GM18907 (cell line): Measurements from ENCODE around the gene GBX2.

Experiments used
- ATAC-seq: cut with Tn5 transposase; IDR thresholded peaks from one replicate; pipeline ENCODE4 v1.9.1; 2021; ENCODE audit warnings: mild to moderate bottlenecking, moderate library complexity; ENCODE audit not compliant: unreplicated experiment

Gene GBX2

GRCh38 chr2:236184701-236185100, 16.5 kb upstream of the GBX2 start:
- ATAC-seq = no peak

GRCh38 chr2:236180831-236181453, 12.8 kb upstream of the GBX2 start:
- no peak for ATAC-seq

- no peak for ATAC-seq
These were observed 12.1 kb upstream of the GBX2 start for GRCh38 chr2:236180076-236180816.

- ATAC-seq = no peak
These were observed 11.3 kb upstream of the GBX2 start for GRCh38 chr2:236179236-236180075.

- no peak for ATAC-seq
These were observed 10.7 kb upstream of the GBX2 start for GRCh38 chr2:236178890-236179235.

GRCh38 chr2:236177967-236178889, 10.0 kb upstream of the GBX2 start:
- no peak for ATAC-seq

- ATAC-seq = no peak
These were observed 9.4 kb upstream of the GBX2 start for GRCh38 chr2:236177604-236177966.

GRCh38 chr2:236176951-236177350, 8.8 kb upstream of the GBX2 start:
- no peak for ATAC-seq

GRCh38 chr2:236176417-236176816, 8.2 kb upstream of the GBX2 start:
- ATAC-seq = no peak

- ATAC-seq = no peak
These were observed 7.5 kb upstream of the GBX2 start for GRCh38 chr2:236175548-236176150.

- ATAC-seq = no peak
These were observed 5.8 kb upstream of the GBX2 start for GRCh38 chr2:236173729-236174607.

GRCh38 chr2:236173036-236173728, 5.0 kb upstream of the GBX2 start:
- no peak for ATAC-seq

- no peak for ATAC-seq
These were observed 4.3 kb upstream of the GBX2 start for GRCh38 chr2:236172255-236173035.

GRCh38 chr2:236171680-236172254, 3.6 kb upstream of the GBX2 start:
- no peak for ATAC-seq

GRCh38 chr2:236171181-236171679, 3.0 kb upstream of the GBX2 start:
- ATAC-seq = no peak

- no peak for ATAC-seq
These were observed 2.5 kb upstream of the GBX2 start for GRCh38 chr2:236170590-236171165.
